K562 (cell line): Measurements from ENCODE around the gene UBE2H. TPM values are rescaled to one million over a fixed set of nuclear protein-coding genes. Genes with fewer than 3 reads are reported as not detected.

ENCODE experiments used
- E2F3 ChIP-seq: fragments of 250-450 bp; sonication (Bioruptor Pico); IDR thresholded peaks from 2 replicates; pipeline ENCODE4 v1.4.0; 2020; ENCODE audit warnings: mild to moderate bottlenecking
- GTF2E2 ChIP-seq: fragments of 200-800 bp; sonication (Bioruptor generic); IDR thresholded peaks from 2 replicates; pipeline ENCODE4 v1.6.1; 2016; ENCODE audit warnings: missing genetic modification characterization, missing compliant biosample characterization
- HNRNPH1 ChIP-seq: fragments of 200-400 bp; formaldehyde crosslinking; optimal IDR thresholded peaks from 2 replicates; pipeline ENCODE3; 2017; ENCODE audit warnings: low read depth, mild to moderate bottlenecking, low read length, moderate library complexity
- MEF2D ChIP-seq: conservative IDR thresholded peaks from 2 replicates; pipeline ENCODE4 v1.6.1; 2016; ENCODE audit warnings: low read depth, missing genetic modification characterization, missing compliant biosample characterization
- NFE2L1 ChIP-seq: fragments of 450-650 bp; IDR thresholded peaks from 2 replicates; pipeline ENCODE4 v1.6.1; 2016; ENCODE audit warnings: missing genetic modification characterization, low read depth, mild to moderate bottlenecking, missing compliant biosample characterization, moderate library complexity, borderline replicate concordance
- PRMT5 ChIP-seq: sonication (generic); formaldehyde crosslinking; IDR thresholded peaks from 2 replicates; pipeline ENCODE4 v1.5.0; 2020; ENCODE audit warnings: missing genetic modification reagents
- PYGO2 ChIP-seq: fragments of 450-650 bp; IDR thresholded peaks from 2 replicates; pipeline ENCODE4 v1.6.1; 2016; ENCODE audit warnings: mild to moderate bottlenecking, missing genetic modification characterization, moderate library complexity, missing compliant biosample characterization
- SAFB2 ChIP-seq: fragments of 200-400 bp; formaldehyde crosslinking; IDR thresholded peaks from 2 replicates; pipeline ENCODE4 v1.6.1; 2018; ENCODE audit warnings: borderline replicate concordance, low read length, low read depth, moderate library complexity; ENCODE audit not compliant: severe bottlenecking
- SMAD3 ChIP-seq: fragments of 450-650 bp; formaldehyde crosslinking; conservative IDR thresholded peaks from 2 replicates; pipeline ENCODE4 v1.4.0; 2020; ENCODE audit warnings: mild to moderate bottlenecking
- SMARCC2 ChIP-seq: fragments of 450-650 bp; IDR thresholded peaks from 2 replicates; pipeline ENCODE4 v1.6.1; 2017; ENCODE audit warnings: antibody characterized with exemption, moderate library complexity, mild to moderate bottlenecking, low read depth
- STAT5B ChIP-seq: fragments of 250-450 bp; sonication (Bioruptor Pico); IDR thresholded peaks from 2 replicates; pipeline ENCODE4 v1.8.0; 2021; ENCODE audit warnings: mild to moderate bottlenecking, inconsistent platforms
- XRCC5 ChIP-seq: fragments of 200-400 bp; formaldehyde crosslinking; IDR thresholded peaks from 2 replicates; pipeline ENCODE4 v1.6.1; 2017; ENCODE audit warnings: low read depth, mild to moderate bottlenecking, low read length
- ZNF146 ChIP-seq: IDR thresholded peaks from one replicate; pipeline ENCODE4 v1.6.1; 2018; ENCODE audit warnings: missing compliant biosample characterization; ENCODE audit not compliant: unreplicated experiment
- ZNF197 ChIP-seq: fragments of 200-800 bp; sonication (Bioruptor generic); IDR thresholded peaks from 2 replicates; pipeline ENCODE4 v1.6.1; 2016; ENCODE audit warnings: low read depth, missing genetic modification characterization, missing compliant biosample characterization
- ZNF217 ChIP-seq: sonication (generic); formaldehyde crosslinking; IDR thresholded peaks from 2 replicates; pipeline ENCODE4 v1.8.0; 2022; ENCODE audit warnings: mild to moderate bottlenecking, missing genetic modification reagents
- ZNF507 ChIP-seq: conservative IDR thresholded peaks from 2 replicates; pipeline ENCODE4 v1.6.1; 2017; ENCODE audit warnings: missing genetic modification characterization, missing compliant biosample characterization
- ZNF79 ChIP-seq: fragments of 250-450 bp; sonication (Bioruptor Pico); IDR thresholded peaks from 2 replicates; pipeline ENCODE4 v1.4.0; 2020; ENCODE audit warnings: low read depth, mild to moderate bottlenecking, moderate library complexity
- polyA plus RNA-seq, 8 experiments: library from polyadenylated mRNA; depleted of rRNA in 4 of 8; stranded (reverse) in 5 of 8; unstranded in 3 of 8; fragments of >200 nt; fragmentation: Nextera tagmentation in 2 of 8; fragmentation: Illumina TruSeq in 1 of 8; extraction: Ambion mirVana in 2 of 8; extraction: Trizol in 1 of 8; gene quantifications; 2 replicates each; pipeline versions ENCODE4 v1.2.1 to v1.2.3, GENCODE V29; 2011 to 2014; ENCODE audit warnings: inconsistent platforms in 1 of 8, missing spikeins in 1 of 8
- total RNA-seq, 7 experiments: library from RNA; depleted of rRNA in 6 of 7; stranded (reverse); fragments of >200 nt in 6 of 7; fragmentation: Illumina TruSeq in 2 of 7; extraction: Trizol in 2 of 7; gene quantifications; 2 replicates each; pipeline versions ENCODE4 v1.2.1 to v1.2.3, GENCODE V29; 2011 to 2021; ENCODE audit warnings: low replicate concordance in 1 of 7
- TF ChIP-seq, protein P1 (sequence below): fragments of 450-650 bp; IDR thresholded peaks from one replicate; pipeline ENCODE4 v1.6.1; 2018; ENCODE audit warnings: mild to moderate bottlenecking, moderate library complexity; ENCODE audit not compliant: partially characterized antibody
- TF ChIP-seq, protein P2 (sequence below): sonication (generic); formaldehyde crosslinking; IDR thresholded peaks from 2 replicates; pipeline ENCODE4 v1.8.0; 2023; ENCODE audit warnings: missing genetic modification reagents, mild to moderate bottlenecking, borderline replicate concordance
- TF ChIP-seq, protein P3 (sequence below): fragments of 250-450 bp; sonication (Bioruptor Pico); IDR thresholded peaks from 2 replicates; pipeline ENCODE4 v1.5.0; 2021

UBE2H gene
- total and polyA plus RNA-seq, 9 of the 15 experiments (the other 6 are each of a cell fraction or from before 2014, with no cell fraction given), result 6.3 to 33.0 (median 13.3) TPM

DNA sequence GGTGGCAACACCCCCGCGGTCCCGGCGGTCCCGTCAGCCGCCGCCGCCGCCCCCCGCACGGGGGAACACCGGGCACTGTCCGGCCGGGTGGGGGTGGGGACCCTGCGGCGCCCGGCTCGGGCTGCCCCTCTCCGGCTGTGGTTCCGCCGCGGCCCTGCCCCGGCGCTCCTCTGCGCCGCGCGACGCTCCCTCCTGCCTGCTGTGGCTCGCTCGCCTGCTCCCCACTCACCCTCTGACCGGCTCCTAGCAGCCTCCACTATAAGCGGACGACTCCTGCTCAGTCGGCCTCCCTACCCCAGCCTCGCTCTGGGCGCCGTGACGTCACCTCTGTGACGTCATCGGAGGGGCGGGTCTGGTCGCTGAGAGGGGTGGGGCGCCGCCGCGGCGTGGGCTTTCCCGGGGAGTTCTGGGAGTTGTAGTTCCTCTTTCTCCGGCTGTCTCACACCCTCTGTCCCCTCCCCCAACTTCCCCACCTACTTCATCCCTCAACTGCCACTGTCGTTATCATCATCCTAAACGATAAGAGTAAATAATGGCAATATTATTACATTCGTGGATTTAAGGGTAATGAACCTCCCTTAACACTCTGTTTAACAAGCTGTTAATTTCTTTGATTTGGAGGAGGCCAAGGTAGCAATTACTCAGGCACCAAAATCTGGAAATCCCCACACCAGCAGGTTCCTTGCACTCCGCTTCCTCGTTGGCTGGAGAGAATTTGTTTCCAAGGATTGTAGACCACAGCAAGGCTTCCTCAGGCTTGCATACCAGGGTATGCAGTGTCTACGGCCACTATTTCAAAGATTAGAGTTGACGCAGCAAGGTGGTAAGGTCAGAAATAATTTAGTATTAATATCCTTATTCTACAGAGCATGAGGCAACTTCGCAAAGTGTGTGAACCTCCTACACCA lies at the start of gene UBE2H (continued):
- TF ChIP-seq ZNF197 (CRISPR knock-in tag) (peak; percentile 31; the same call in 1 of the 2 replicates), SAFB2 (no peak), NFE2L1 (tag) (no peak), PYGO2 (tag) (no peak), SMAD3 (CRISPR knock-in tag) (0 out of 2 replicates have a peak, but pooled peaks have one; percentile 65), E2F3 (0 out of 2 replicates have a peak, but pooled peaks have one; percentile 60), ZNF217 (CRISPR knock-in tag) (no peak), PRMT5 (no peak), ZNF79 (CRISPR knock-in tag) (no peak), HNRNPH1 (no peak), MEF2D (tag) (no peak), ZNF146 (CRISPR knock-in tag) (no peak), ZNF507 (no peak), GTF2E2 (tag) (peak; percentile 40; the same call in 1 of the 2 replicates), XRCC5 (peak; percentile 72; the same call in 1 of the 2 replicates), SMARCC2 (no peak; the same call in 1 of the 2 replicates), STAT5B (no peak)
- TF ChIP-seq, protein P1, sequence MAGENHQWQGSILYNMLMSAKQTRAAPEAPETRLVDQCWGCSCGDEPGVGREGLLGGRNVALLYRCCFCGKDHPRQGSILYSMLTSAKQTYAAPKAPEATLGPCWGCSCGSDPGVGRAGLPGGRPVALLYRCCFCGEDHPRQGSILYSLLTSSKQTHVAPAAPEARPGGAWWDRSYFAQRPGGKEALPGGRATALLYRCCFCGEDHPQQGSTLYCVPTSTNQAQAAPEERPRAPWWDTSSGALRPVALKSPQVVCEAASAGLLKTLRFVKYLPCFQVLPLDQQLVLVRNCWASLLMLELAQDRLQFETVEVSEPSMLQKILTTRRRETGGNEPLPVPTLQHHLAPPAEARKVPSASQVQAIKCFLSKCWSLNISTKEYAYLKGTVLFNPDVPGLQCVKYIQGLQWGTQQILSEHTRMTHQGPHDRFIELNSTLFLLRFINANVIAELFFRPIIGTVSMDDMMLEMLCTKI, result no peak
- TF ChIP-seq, protein P2, sequence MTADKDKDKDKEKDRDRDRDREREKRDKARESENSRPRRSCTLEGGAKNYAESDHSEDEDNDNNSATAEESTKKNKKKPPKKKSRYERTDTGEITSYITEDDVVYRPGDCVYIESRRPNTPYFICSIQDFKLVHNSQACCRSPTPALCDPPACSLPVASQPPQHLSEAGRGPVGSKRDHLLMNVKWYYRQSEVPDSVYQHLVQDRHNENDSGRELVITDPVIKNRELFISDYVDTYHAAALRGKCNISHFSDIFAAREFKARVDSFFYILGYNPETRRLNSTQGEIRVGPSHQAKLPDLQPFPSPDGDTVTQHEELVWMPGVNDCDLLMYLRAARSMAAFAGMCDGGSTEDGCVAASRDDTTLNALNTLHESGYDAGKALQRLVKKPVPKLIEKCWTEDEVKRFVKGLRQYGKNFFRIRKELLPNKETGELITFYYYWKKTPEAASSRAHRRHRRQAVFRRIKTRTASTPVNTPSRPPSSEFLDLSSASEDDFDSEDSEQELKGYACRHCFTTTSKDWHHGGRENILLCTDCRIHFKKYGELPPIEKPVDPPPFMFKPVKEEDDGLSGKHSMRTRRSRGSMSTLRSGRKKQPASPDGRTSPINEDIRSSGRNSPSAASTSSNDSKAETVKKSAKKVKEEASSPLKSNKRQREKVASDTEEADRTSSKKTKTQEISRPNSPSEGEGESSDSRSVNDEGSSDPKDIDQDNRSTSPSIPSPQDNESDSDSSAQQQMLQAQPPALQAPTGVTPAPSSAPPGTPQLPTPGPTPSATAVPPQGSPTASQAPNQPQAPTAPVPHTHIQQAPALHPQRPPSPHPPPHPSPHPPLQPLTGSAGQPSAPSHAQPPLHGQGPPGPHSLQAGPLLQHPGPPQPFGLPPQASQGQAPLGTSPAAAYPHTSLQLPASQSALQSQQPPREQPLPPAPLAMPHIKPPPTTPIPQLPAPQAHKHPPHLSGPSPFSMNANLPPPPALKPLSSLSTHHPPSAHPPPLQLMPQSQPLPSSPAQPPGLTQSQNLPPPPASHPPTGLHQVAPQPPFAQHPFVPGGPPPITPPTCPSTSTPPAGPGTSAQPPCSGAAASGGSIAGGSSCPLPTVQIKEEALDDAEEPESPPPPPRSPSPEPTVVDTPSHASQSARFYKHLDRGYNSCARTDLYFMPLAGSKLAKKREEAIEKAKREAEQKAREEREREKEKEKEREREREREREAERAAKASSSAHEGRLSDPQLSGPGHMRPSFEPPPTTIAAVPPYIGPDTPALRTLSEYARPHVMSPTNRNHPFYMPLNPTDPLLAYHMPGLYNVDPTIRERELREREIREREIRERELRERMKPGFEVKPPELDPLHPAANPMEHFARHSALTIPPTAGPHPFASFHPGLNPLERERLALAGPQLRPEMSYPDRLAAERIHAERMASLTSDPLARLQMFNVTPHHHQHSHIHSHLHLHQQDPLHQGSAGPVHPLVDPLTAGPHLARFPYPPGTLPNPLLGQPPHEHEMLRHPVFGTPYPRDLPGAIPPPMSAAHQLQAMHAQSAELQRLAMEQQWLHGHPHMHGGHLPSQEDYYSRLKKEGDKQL (CRISPR knock-in tag), result no peak
- TF ChIP-seq, protein P3, sequence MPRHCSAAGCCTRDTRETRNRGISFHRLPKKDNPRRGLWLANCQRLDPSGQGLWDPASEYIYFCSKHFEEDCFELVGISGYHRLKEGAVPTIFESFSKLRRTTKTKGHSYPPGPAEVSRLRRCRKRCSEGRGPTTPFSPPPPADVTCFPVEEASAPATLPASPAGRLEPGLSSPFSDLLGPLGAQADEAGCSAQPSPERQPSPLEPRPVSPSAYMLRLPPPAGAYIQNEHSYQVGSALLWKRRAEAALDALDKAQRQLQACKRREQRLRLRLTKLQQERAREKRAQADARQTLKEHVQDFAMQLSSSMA (CRISPR knock-in tag), result no peak; the same call in 1 of the 2 replicates
